Astrocyte (in vitro differentiated cells and primary cell): ENCODE results near the gene CRACDL. TPM values are rescaled to one million over a fixed set of nuclear protein-coding genes. Genes with fewer than 3 reads are reported as not detected.
A peak's percentile ranks its signal among the peaks of the same experiment; 100 is the strongest.

ENCODE experiments used
- DNase-seq: peaks from one replicate; pipeline ENCODE4 v3.0.0-alpha.2; 2010; ENCODE audit warnings: low read depth
- FAIRE-seq: peaks from 2 replicates; lab custom pipeline; 2011; peaks lifted over from hg19 to GRCh38; lab: Jason Lieb, UNC
- H2AFZ ChIP-seq: 2 replicates; pipeline ENCODE4 v1.6.0; 2012; ENCODE audit warnings: low read depth, low read length, inconsistent platforms
- H3K27ac ChIP-seq: 2 replicates; pipeline ENCODE4 v1.5.1; 2011; ENCODE audit warnings: low read depth, low read length, inconsistent platforms
- H3K27me3 ChIP-seq: 2 replicates; pipeline ENCODE4 v1.6.0; 2011; ENCODE audit warnings: low read length, inconsistent platforms; ENCODE audit not compliant: insufficient read depth
- H3K36me3 ChIP-seq: 2 replicates; pipeline ENCODE4 v1.5.1; 2011; ENCODE audit warnings: low read length, inconsistent platforms; ENCODE audit not compliant: insufficient read depth
- H3K4me1 ChIP-seq: 2 replicates; pipeline ENCODE4 v1.5.1; 2011; ENCODE audit warnings: low read length, inconsistent platforms; ENCODE audit not compliant: insufficient read depth
- H3K4me2 ChIP-seq: 2 replicates; pipeline ENCODE4 v1.6.0; 2012; ENCODE audit warnings: low read length, inconsistent platforms
- H3K4me3 ChIP-seq: 2 replicates; pipeline ENCODE4 v1.5.1; 2011; ENCODE audit warnings: low read depth, mild to moderate bottlenecking, low read length, inconsistent platforms; ENCODE audit not compliant: insufficient read depth
- H3K79me2 ChIP-seq: 2 replicates; pipeline ENCODE4 v1.6.0; 2012; ENCODE audit warnings: mild to moderate bottlenecking, low read length, inconsistent platforms; ENCODE audit not compliant: insufficient read depth
- H3K9ac ChIP-seq: 2 replicates; pipeline ENCODE4 v1.6.0; 2012; ENCODE audit warnings: mild to moderate bottlenecking, low read length, inconsistent platforms
- H3K9me3 ChIP-seq: 2 replicates; pipeline ENCODE4 v1.5.1; 2012; ENCODE audit warnings: low read depth, mild to moderate bottlenecking, low read length, inconsistent platforms; ENCODE audit not compliant: insufficient read depth
- H4K20me1 ChIP-seq: 2 replicates; pipeline ENCODE4 v1.6.0; 2012; ENCODE audit warnings: low read length, inconsistent platforms; ENCODE audit not compliant: insufficient read depth
- H3K27ac Mint-ChIP-seq: one replicate; pipeline ENCODE4 v1.8.0; 2021; ENCODE audit warnings: mild to moderate bottlenecking, mixed read lengths; ENCODE audit not compliant: unreplicated experiment
- H3K27me3 Mint-ChIP-seq: one replicate; pipeline ENCODE4 v1.8.0; 2021; ENCODE audit warnings: low read depth, mixed read lengths; ENCODE audit not compliant: unreplicated experiment
- H3K36me3 Mint-ChIP-seq: one replicate; pipeline ENCODE4 v1.8.0; 2021; ENCODE audit warnings: low read depth, mixed read lengths; ENCODE audit not compliant: unreplicated experiment
- H3K4me1 Mint-ChIP-seq: one replicate; pipeline ENCODE4 v1.8.0; 2021; ENCODE audit warnings: low read depth, mixed read lengths; ENCODE audit not compliant: unreplicated experiment
- H3K4me3 Mint-ChIP-seq: one replicate; pipeline ENCODE4 v1.8.0; 2021; ENCODE audit warnings: mild to moderate bottlenecking, moderate library complexity, mixed read lengths; ENCODE audit not compliant: unreplicated experiment
- H3K9me3 Mint-ChIP-seq: one replicate; pipeline ENCODE4 v1.8.0; 2021; ENCODE audit warnings: mild to moderate bottlenecking, mixed read lengths; ENCODE audit not compliant: unreplicated experiment
- EZH2 ChIP-seq: IDR thresholded peaks from 2 replicates; pipeline ENCODE4 v1.6.1; 2012; ENCODE audit warnings: mild to moderate bottlenecking, low read length, inconsistent platforms; ENCODE audit not compliant: insufficient read depth
- total RNA-seq: library from RNA; stranded (reverse); gene quantifications from 2 replicates; pipeline ENCODE4 v1.2.1, GENCODE V29; 2021
- TF ChIP-seq, protein P1 (sequence below): IDR thresholded peaks from 2 replicates; pipeline ENCODE4 v1.5.1; 2011; ENCODE audit warnings: low read depth, mild to moderate bottlenecking, inconsistent platforms, low read length, moderate library complexity; ENCODE audit not compliant: insufficient read depth

CRACDL gene
- total RNA-seq, 1 donor from 2014 or later: 1.8 TPM

DNA sequence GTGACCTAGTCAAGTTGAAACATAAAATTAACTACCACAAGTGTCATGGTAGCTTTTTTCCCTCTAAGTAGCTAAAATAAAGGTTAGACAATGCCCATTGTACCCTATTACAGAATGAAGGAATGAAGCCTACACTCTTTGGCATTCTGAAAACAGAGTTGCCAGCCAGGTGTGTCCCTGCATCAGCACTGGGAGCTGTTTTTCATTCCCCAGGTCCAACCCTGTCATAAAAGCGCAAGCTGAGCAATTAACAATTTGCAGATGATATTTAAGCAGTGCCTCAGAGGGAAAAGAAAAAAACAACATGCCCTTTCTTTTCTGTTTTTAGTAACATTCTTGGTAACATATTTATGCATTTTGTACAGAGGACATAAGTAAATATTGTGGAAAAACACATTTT lies 158.3 kb downstream of the CRACDL start:
- no peaks in the 10 kb centered on the region for H4K20me1 ChIP-seq
- no peak overlapping the region for H3K4me2 ChIP-seq
- no peaks in the 10 kb centered on the region for H3K36me3 Mint-ChIP-seq
- no peak overlapping the region for H3K4me3 ChIP-seq
- H2AFZ ChIP-seq: no peak overlapping the region
- H3K4me1 ChIP-seq: peaks cover 5% of the 10 kb centered on the region
- no peak for DNase-seq
- peaks cover 3% of the 10 kb centered on the region for H3K27me3 Mint-ChIP-seq
- no peak overlapping the region for H3K27ac ChIP-seq
- no peaks in the 10 kb centered on the region for H3K9me3 ChIP-seq
- no peak overlapping the region for H3K9ac ChIP-seq
- H3K4me3 Mint-ChIP-seq: no peak overlapping the region
- TF ChIP-seq EZH2: no peak
- TF ChIP-seq, protein P1, sequence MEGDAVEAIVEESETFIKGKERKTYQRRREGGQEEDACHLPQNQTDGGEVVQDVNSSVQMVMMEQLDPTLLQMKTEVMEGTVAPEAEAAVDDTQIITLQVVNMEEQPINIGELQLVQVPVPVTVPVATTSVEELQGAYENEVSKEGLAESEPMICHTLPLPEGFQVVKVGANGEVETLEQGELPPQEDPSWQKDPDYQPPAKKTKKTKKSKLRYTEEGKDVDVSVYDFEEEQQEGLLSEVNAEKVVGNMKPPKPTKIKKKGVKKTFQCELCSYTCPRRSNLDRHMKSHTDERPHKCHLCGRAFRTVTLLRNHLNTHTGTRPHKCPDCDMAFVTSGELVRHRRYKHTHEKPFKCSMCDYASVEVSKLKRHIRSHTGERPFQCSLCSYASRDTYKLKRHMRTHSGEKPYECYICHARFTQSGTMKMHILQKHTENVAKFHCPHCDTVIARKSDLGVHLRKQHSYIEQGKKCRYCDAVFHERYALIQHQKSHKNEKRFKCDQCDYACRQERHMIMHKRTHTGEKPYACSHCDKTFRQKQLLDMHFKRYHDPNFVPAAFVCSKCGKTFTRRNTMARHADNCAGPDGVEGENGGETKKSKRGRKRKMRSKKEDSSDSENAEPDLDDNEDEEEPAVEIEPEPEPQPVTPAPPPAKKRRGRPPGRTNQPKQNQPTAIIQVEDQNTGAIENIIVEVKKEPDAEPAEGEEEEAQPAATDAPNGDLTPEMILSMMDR: no peak
- peaks cover 4% of the 10 kb centered on the region for H3K4me1 Mint-ChIP-seq
- no peaks in the 10 kb centered on the region for H3K79me2 ChIP-seq
- peaks cover 9% of the 10 kb centered on the region for H3K9me3 Mint-ChIP-seq
- peaks cover 2% of the 10 kb centered on the region for H3K27me3 ChIP-seq
- FAIRE-seq: no peak
- peak overlapping the region; percentile 69 for H3K27ac Mint-ChIP-seq
- no peaks in the 10 kb centered on the region for H3K36me3 ChIP-seq

DNA sequence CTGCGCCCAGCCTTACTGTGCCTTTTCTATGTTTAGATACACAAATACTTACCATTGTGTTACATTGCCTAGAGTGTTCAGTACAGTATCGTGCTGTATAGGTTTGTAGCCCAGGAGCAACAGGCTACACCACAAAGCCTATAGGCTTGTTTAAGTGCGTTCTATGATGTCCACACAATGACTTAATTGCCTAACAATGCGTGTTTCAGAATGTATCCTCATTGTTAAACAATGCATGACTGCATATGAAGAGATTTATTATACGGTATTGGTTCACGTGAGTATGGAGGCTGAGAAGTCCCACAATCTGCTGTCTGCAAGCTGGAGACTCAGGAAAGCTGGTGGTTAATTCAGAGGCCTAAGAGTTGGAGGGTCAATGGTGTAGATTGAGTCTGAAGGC lies 158.9 kb downstream of the CRACDL start:
- no peaks in the 10 kb centered on the region for H3K79me2 ChIP-seq
- no peak overlapping the region for H2AFZ ChIP-seq
- H4K20me1 ChIP-seq: no peaks in the 10 kb centered on the region
- Mint-ChIP-seq H3K36me3 (no peaks in the 10 kb centered on the region), H3K27me3 (peaks cover 10% of the 10 kb centered on the region), H3K4me3 (no peak overlapping the region), H3K9me3 (peaks cover 6% of the 10 kb centered on the region), H3K4me1 (peaks cover 9% of the 10 kb centered on the region), H3K27ac (no peak overlapping the region)
- no peaks in the 10 kb centered on the region for H3K36me3 ChIP-seq
- TF ChIP-seq, protein P1: no peak
- no peak for TF ChIP-seq EZH2
- no peak for DNase-seq
- H3K27me3 ChIP-seq: peaks cover 2% of the 10 kb centered on the region
- H3K4me2 ChIP-seq: no peak overlapping the region
- no peak for FAIRE-seq
- H3K9ac ChIP-seq: no peak overlapping the region
- no peaks in the 10 kb centered on the region for H3K9me3 ChIP-seq
- H3K4me1 ChIP-seq: peaks cover 7% of the 10 kb centered on the region
- H3K27ac ChIP-seq: no peak overlapping the region
- H3K4me3 ChIP-seq: no peak overlapping the region

DNA sequence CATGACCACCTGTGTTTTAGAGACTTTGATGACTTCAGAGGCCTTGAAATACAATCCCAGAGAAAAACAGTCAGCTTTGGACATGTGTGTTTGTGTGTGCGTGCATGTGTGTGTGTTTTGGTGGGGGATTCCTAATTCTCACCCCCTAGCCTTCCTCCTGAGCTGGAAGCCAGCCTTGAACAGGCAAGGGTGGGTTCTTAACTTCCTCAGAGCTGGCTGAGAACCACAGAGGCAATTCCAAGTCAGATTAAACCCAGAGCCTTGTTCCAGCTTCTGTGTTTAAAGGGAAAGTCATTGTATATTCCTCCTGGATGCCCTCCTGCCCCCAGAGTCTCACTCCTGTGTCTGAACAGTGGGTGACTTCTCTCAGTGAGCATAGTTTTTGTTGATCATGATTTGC lies 159.9 kb downstream of the CRACDL start:
- TF ChIP-seq EZH2: no peak
- TF ChIP-seq, protein P1: no peak
- H3K27me3 ChIP-seq: peaks cover 2% of the 10 kb centered on the region
- no peaks in the 10 kb centered on the region for H3K36me3 Mint-ChIP-seq
- peaks cover 14% of the 10 kb centered on the region for H3K4me1 Mint-ChIP-seq
- no peaks in the 10 kb centered on the region for H3K79me2 ChIP-seq
- H3K9me3 Mint-ChIP-seq: peaks cover 9% of the 10 kb centered on the region
- no peak overlapping the region for H3K4me2 ChIP-seq
- no peaks in the 10 kb centered on the region for H3K36me3 ChIP-seq
- H3K4me3 ChIP-seq: no peak overlapping the region
- no peaks in the 10 kb centered on the region for H4K20me1 ChIP-seq
- no peak for DNase-seq
- H3K27me3 Mint-ChIP-seq: peaks cover 15% of the 10 kb centered on the region
- no peak overlapping the region for H3K4me3 Mint-ChIP-seq
- no peak overlapping the region for H3K27ac ChIP-seq
- no peak for FAIRE-seq
- no peak overlapping the region for H3K9ac ChIP-seq
- H2AFZ ChIP-seq: no peak overlapping the region
- H3K4me1 ChIP-seq: peaks cover 7% of the 10 kb centered on the region
- H3K9me3 ChIP-seq: no peaks in the 10 kb centered on the region
- H3K27ac Mint-ChIP-seq: no peak overlapping the region
